ENCODE data around the gene SCN4A.

SCN4A gene

DNA sequence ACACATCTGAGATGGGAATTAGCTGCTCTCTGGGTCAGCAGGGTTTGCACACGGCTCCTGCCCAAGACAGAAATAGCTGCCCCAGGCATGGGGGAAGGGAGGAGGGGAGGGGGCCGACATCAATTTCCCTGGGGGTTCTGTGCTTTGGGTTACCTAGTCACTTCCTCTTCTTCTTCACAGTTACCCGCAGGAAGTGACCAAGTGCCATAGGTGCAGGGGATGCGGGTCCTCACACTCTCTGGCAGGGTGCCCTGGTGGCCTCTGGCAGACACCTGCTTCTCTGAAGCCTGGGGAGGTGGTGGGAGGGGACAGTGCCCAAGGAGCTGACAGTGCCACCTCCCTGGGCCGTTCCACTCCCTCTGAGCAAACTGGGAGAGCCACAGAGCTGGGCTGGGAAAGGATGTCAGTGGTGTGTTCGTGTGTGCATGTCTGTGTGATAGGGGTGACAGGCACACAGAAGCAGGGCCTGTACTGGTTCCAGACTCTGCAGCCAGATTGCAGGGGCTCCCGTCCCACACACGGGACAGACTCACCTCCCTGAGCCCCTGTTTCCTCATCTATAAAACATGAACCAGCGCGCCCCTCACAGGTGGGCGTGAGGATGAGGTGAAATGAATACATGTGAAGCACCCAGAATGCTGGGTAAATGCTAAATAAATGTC is 18.2 kb downstream of the SCN4A start:
- no peak for FAIRE-seq

DNA sequence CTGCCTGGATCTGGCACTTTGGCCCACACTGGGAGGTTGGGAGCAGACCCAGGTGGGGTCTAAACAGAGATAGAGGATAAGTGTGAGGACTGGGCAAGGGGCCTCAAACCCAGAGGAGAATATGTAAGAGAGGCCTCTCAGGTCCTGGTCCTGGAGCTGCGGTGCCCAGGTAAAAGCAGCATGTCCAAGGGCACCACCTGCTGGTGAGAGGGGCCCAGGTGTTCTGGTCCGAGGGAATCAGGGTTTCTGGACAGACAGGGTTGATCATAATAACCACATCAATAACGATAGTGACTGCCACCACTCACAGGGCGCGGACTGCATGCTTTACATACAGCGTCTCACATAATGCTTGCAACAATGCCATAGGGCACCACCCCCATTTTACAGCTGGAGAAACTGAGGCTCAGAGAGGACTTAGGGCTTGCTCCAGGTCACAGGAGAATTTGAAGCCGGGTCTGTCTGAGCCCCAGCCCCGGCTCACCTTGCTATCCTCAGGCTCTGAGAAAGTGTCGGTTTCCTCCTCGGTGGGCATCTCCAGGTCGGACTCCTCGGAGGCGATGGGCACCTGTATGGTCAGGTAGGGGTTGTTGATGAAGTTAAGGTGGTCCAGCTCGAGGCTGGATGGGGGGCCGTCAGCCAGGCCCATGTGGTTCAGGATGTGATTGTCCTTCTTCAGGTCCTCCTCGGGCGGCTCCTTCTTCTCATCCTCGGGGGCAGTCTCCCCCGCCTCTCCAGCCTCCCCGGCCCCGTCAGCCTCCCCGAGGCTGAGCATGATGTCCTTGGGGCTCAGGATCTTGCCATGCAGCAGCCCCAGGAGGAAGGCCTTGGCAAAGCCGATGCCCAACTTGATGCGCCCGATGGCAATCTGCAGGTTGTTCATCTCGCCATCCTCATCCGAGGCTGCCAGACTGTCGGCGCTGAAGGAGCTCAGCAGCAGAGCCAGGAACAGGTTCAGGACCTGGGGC is 21.5 kb downstream of the SCN4A start:
- FAIRE-seq: no peak

DNA sequence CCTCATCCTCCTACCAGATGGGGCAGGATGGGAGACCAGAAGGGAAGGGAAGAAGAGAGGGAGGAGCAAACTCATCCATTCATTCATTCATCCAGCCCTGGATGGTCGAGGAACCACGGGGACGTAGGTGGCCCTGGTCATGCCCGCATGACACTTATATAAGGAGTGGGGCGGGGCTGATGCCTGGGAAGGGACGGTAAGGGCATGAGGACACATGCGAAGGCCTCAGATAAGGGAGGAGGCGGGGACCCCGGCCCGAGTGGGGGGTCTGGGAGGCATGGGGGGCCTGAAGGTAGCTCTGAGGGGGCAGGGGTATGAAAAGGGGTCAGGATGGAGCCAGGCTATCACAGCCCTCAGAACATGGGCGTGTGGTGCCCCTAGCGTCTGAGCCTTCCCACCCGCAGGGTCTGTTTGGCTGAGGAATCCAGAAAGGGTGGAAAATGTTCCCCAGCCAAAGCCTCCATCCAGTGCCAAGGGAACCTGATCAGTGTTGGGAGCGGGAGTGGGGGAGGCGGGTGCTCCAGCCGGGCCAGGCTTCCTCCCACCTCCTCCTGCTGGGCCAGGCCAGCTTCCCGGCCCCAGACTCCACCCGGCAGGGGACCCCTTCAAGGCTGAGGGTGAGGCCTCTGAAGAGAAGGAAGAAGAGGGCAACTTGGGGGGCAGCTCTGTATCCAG is 23.0 kb downstream of the SCN4A start:
- FAIRE-seq: no peak

DNA sequence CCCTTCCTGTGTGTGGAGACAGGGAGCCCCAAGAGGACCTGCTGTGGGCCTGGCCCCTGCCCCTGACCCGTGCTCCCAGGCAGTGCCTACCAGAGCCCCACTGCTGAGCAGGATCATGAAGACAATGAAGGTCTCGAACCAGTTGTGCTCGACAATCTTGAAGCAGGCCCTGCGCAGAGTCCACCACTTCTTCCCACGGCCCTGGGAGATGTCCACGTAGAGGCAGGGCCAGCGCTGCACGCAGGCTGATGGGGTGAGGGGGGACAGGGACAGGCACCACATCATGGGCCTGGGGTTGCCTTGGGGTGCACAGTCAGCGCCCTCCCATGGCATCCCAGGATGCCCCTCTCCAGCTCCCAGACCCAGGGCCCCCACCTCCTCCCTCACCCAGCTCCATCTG is 24.2 kb downstream of the SCN4A start:
- FAIRE-seq: no peak

DNA sequence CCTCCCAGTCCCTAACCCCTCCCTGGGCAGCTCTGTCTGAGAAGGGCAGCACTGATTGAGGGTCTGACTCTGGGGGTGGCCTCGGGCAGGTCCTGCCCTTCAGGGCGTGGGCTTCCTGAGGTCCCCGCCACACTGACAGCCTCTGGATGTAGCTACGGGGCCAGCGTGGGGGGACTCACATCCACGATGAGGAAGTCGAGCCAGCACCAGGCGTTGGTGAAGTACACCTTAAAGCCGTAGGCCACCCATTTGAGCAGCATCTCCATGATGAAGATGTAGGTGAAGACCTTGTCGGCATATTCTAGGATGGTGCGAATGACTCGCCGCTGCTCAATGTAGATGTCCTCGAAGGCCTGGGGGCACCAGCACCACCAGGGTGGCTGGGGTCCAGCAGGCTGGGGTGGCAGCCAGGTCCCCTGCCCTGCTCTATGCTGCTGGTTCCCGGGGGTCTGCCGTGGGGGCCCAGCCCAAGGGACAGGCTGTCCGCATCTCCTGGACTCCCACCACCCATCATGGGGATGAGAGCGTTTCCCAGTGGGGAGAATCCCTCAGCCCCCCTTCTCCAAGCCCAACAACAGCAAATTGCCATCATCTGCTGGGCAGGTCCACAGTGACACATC is 24.9 kb downstream of the SCN4A start:
- no peak for FAIRE-seq

DNA sequence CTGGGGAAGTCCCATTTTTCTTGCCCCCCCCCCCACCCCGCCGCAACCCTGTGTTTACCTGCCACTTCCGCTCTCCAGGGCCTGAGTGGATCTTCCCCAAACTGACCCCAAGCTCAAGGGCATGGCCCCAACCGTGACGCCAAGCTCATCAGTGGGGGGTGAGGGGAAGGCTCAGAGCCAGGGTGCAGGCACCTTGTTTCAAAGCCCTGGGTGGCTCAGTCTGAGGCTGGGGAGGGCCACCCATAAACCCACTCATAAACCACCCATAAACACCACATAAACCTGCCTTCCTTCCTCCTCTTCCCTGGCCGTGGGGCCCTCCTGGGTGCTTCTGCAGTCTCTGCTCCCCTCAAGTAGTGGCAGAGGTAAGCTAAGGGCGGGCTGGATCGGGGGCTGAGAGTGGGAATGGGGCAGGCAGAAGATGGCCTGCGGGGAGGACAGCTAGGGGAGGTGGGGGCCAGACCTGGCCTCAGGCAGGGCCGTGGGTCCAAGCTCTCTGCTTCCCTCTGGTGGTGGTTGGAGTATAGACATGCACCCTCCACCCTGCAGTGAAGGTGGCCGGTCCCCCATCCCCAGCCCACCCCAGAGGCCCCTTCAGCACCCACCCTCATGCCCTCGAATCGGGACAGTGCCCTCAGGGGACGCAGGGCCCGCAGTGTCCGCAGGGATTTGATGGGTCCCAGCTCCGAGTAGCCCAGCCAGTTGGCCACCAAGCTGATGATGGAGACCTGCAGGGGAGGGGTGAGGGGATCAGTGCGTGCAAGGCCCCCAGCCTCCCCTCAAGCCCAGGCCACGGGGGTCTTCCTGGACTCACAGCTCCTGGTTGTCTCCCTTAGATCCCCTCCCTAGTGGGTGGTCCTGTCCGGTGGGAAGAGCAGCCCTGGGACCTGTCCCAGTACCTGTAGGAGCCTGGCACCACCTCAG is 26.0 kb downstream of the SCN4A start:
- no peak for FAIRE-seq

DNA sequence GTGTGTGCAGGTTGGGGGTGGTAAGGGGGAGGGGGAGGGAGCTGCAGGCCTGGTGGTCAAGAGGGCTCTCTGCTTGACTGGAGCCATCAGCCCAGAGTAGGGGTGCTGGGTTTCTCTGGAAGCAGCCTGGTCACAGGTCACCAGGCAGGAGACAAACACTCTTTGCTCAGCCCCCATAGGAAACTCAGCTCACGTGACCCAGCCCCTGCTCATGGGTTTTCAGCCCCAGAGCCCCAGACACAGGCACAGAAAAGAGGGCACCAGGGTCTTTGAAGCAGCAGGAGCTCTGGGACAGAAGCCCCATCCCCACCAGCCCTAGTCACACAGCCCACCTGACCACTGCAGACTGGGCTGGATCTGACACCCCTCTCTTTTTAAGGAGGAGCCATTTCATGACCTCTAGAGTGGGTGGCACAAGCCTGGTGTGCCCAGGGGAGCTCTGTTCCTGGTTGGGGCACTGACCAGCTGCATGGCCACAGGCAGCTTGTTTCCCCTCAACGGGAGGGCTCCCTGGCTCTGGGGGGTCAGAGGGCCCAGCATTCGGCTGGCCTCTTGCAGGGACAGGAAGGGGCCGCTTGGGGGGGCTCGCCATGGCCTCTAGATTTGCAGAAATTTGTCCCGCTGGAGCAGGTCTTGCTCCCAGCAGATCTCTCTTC is 26.8 kb downstream of the SCN4A start:
- no peak for FAIRE-seq

DNA sequence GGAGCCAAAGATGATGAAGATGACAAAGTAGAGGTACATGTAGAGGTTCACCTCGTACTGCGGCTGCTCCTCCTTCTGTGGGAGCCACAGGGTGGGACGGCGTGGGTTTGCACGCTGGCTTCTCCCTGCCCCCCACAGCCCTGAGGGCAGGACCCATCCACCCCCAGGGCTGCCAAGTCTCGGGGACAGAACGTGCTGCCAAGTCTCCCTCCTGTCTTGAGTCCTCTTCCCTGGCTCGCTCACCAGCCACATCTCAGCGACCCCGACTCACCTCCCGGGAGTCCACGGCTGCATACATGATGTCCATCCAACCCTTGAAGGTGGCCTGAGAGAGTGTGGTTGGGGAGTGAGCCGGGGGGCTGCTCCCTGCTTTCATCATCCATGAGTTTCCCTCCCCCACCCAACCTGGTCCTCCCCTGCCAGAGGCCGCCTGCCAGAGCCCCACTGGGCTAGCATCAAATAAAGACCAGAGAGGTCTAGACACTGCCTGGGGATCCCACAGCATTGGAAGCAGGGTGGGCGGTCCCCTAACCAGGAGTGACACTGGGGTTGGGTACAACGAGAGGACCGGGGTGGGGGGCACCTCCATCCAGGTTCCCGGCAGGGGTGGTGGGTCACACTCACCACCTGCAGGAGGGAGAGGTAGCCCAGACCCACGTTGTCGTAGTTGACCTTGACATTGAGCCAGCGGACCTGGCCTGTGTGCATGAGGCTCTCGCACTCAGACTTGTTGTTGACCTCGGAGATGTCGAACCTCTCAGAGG is 27.8 kb downstream of the SCN4A start:
- no peak for FAIRE-seq

DNA sequence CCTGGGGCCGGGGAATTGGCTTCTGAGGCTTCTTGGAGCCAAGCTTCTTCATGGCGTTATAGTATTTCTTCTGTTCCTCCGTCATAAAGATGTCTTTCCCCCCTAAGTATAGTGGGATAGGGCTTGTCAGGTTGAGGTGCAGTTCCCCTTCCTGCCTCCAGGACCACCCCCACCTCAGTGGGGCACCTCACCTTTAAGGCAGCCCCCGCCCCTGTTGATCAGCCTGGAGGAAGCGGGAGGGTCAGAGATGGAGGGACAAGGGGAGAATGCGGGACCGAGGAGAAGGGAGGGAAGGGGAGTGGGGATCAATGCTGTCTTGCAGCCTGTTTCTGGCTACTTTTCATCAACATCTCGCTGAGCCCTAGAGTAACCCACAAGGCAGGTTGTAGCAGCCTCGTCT is 29.0 kb downstream of the SCN4A start:
- FAIRE-seq: no peak

DNA sequence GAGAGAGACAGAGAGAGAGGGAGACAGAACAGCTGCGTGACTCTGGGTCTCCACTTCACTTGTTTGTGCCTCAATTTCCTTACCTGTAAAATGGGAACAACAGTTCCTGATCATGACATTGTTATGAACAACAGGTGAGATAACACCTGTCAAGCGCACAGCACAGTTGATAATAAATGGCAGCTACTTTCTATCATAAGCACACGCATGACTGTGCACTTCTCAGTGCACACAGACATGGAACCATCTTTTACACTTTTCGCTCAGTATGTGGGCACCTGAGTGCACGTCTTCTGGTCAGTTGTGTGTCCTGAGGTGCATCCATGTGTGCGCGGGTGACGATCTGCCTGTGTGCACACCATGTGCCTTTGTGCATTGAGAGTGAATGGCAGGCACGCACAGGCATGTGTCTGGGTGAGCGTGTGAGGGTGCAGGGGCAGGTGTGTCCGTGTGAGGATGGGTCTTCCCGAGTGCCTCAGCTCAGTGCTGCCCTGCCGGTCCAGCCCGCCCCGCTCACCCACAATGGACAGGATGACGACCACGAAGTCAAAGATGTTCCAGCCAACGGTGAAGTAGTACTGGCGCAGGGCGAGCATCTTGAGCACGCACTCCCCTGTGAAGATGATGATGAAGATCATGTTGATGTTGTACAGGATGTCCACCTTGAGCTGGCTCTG is 30.3 kb downstream of the SCN4A start:
- no peak for FAIRE-seq

DNA sequence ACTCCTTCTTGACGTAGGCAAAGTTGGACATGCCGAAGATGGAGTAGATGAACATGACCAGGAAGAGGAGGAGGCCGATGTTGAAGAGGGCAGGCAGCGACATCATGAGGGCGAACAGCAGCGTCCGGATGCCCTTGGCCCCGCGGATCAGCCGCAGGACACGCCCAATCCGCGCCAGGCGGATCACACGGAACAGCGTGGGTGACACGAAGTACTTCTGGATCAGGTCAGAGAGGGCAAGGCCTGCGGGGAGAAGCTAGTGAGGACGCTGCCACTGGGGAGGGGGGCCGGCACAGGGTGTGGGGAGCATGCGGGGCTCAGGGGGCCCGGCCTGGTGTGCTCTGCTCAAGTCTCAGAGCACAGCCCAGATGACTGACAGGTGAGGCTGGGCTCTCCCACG is 31.0 kb downstream of the SCN4A start:
- no peak for FAIRE-seq

DNA sequence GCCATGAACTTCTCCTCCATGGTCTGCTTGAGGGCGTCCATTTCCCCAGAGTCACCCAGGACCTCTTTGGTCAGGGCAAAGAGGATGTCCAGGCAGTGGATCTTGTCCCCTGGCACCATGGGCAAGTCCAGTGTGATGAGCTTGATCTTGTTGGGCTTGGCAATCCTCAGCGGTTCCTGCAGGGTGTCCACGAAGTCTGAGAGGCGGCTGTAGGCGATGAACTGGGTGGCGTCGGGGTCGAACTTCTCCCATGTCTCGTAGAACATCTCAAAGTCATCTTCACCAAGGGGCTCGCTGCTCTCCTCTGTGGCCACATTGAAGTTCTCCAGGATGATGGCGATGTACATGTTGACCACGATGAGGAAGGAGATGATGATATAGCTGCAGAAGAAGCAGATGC is 31.6 kb downstream of the SCN4A start:
- FAIRE-seq: no peak

DNA sequence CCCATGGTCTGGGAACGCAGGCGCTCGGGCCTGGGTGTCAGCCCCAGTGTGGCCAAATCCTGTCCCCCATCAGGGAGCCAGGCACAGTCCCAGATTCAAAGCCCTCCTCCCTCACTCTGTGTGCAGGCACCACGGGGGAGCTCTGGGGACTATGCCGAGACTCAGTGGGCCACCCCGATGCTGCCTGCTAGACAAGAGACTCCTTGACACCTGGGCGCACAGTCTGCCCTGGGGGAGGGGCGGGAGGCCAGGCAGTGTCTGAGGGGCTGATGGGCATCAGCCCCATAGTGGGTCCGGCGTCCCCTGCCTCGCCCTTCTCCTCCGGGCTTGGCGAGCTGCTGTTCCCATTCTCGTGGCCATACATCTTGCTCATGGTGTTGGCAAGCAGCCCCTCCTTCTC is 32.1 kb downstream of the SCN4A start:
- FAIRE-seq: no peak

DNA sequence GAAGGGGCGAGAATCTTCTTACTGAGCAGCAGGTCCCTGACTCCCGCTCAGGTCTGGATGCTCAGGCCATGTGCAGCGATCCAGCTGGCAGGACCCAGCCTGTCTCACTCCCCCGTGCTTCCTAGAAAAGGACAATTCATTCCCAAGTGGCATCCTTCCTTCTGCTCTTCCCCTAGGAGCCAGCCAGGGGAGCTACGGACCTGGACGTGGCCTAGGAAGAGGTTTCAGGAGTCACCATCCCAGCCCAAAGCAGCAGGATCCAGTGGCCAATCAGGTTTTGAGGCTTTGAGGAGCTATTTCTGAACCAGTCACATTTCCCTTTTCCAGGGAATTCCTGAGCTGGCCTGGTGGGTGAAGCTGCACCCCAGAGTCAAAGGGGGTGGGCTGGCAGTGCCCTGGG is 32.8 kb downstream of the SCN4A start:
- no peak for FAIRE-seq

DNA sequence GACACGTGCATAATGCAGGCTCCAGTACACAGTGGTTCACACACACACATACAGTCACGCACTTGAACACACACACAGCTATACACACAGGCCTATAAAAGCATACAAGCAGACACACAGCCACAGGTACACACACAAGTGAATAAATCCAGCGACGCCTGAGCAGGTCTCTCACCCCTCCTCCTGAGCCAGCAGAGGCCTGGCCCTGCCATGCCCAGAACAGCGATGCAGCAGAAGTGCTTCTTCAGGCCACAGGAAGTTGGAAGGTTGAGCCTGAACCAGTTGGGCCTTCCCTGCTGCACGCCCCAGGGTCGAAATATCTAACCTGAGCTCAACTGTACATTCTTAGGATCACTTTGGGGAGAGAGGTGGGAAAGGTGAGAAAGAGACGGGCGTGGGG is 33.3 kb downstream of the SCN4A start:
- no peak for FAIRE-seq

DNA sequence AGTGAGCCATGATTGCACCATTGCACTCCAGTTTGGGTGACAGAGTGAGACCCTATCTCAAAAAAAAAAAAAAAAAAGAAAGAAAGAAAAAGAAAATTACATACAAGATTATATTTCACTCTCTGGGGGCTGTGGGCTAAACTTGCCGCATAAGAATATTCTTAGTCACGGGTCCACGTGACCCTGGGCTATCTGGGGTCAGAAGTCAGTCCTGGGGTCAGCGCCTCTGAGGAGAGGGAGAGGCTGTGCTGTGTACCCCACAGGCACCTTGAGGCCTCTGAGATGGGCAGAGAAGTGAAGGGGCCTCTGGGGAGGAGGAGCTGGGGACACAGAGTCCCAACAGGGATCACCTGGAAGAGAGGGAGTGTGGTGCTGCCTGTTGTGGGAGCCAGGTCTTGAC is 34.8 kb downstream of the SCN4A start:
- FAIRE-seq: no peak

DNA sequence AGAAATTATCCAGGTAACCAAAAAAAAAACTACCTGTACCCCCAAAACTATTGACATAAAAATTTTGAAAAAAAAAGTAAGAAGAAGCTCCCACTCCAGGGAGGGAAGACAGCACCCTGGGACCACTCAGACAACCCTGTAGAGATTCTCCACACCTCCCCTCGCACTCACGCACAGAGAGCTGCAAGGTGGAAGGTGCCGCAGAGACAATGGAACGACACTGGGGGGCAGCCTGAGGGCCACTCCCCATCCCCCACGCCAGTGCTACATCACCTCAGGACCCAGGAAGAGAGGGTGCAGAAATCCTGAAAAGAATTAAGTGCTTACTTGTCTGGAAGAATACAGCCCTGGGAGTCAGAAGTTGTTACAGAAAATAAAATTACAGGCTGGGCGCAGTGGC is 35.4 kb downstream of the SCN4A start:
- no peak for FAIRE-seq

DNA sequence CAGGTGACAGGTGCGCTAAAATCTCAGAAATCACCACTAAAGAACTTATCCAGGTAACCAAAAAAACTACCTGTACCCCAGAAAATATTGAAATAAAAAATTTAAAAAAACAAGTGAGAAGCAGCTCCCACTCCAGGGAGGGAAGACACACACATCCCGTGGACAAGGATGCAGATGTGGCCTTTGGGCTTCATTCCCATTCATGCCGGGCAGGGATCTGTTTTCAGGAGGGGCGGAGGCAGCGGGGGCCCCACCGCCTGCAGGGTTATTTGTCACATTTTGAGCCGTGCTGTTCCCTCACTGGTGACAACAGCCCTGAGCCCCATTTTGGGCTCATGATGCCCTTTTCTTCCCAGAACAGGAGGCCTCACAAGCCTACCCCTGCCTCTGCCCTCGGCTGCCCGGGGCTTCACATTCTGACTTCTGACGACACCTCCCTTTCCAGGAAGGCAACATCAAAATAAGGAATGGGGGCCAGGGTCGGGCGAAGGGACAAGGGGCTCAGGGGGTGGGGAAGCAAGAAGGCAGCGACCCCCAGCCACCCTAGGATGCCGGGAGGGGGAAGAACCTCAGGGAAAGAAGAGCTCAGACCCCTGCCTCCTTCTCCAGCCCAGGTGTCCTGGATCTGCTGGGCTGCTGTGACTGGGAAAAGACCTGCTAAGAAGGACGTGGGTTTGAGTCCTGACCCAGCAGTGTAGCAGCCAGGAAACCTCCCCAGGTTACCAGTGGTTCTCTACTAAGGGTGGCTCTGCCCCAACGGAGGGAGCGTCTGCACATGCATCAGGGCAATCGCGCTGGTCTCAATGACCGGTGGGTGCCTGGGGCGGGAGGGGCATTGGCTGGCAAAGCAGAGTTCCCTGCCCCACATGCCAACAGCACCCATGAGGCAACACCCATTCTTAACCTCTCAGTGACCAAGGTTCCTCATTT is 38.3 kb downstream of the SCN4A start:
- no peak for FAIRE-seq

DNA sequence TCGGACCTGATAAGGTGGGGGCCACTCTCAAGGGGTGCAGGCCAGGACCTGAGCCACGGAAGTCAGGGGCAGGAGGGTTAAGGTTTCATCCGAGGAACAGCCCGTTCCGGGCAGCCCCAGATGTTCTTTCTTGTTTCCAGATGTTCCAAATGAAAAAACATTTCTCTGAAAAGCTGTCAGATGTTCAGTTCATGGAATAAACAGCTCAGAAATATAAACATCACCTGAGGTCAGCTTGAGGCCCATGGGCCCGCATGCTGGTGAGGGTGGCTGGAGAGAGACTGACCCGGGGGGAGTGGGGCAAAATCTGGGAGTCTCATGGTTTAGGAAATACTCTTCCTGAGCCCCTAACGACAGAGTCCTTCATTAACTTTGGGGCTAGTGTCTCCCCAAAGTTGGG is 39.1 kb downstream of the SCN4A start:
- FAIRE-seq: no peak
